NK-92 (cell line): ENCODE results near the gene HTR6.

Source experiments
- DNase-seq: peaks from one replicate; lab custom pipeline; 2025; ENCODE audit not compliant: unreplicated experiment; lab: John Stamatoyannopoulos, UW

The HTR6 gene

GRCh38 chr1:19717467-19717866 lies 52.8 kb downstream of the HTR6 start:
- no peak for DNase-seq

- no peak for DNase-seq
These were observed 55.5 kb downstream of the HTR6 start for GRCh38 chr1:19720174-19720573.

GRCh38 chr1:19720973-19721372 lies 56.3 kb downstream of the HTR6 start:
- DNase-seq, result no peak

- DNase-seq, result no peak
These were observed 59.2 kb downstream of the HTR6 start for GRCh38 chr1:19723874-19724273.

- no peak for DNase-seq
These were observed 60.9 kb downstream of the HTR6 start for GRCh38 chr1:19725606-19726005.

GRCh38 chr1:19728413-19729145 lies 63.9 kb downstream of the HTR6 start:
- no peak for DNase-seq

GRCh38 chr1:19730232-19730631 lies 65.6 kb downstream of the HTR6 start:
- no peak for DNase-seq
